Ascending aorta (tissue), 2 donors: ENCODE results near the gene SENP5. TPM values are rescaled to one million over a fixed set of nuclear protein-coding genes. Genes with fewer than 3 reads are reported as not detected.

ENCODE experiments used
- DNase-seq, 2 donors: peaks; one replicate each; pipeline ENCODE4 v3.0.0-alpha.2; 2019; ENCODE audit warnings: low spot score in 2 of 2
- H3K27ac ChIP-seq, 2 donors: fragments of 200-600 bp; sonication (generic); one replicate each; pipeline ENCODE4 v1.5.1; 2016 to 2017; ENCODE audit warnings: mild to moderate bottlenecking in 1 of 2
- H3K27me3 ChIP-seq: fragments of 200-600 bp; sonication (generic); one replicate; pipeline ENCODE4 v1.5.1; 2017
- H3K36me3 ChIP-seq, 2 donors: fragments of 200-600 bp; sonication (generic); one replicate each; pipeline ENCODE4 v1.5.1; 2016
- H3K4me1 ChIP-seq, 2 donors: fragments of 200-600 bp; sonication (generic); one replicate each; pipeline ENCODE4 v1.5.1; 2016 to 2017; ENCODE audit warnings: mild to moderate bottlenecking in 1 of 2
- H3K4me3 ChIP-seq, 2 donors: fragments of 200-600 bp; sonication (generic); one replicate each; pipeline ENCODE4 v1.5.1; 2016 to 2017; ENCODE audit warnings: mild to moderate bottlenecking in 1 of 2
- H3K9me3 ChIP-seq, 2 donors: fragments of 200-600 bp; sonication (generic); one replicate each; pipeline ENCODE4 v1.5.1; 2016
- intact Hi-C: fragments of 100-400 bp; cut with DNase I; formaldehyde crosslinking; loops from one replicate; pipeline ENCODE4 v1.15.1; 2023
- total RNA-seq: library from RNA; depleted of rRNA; stranded (reverse); fragments of >200 nt; gene quantifications from one replicate; pipeline ENCODE4 v1.1.0, GENCODE V29; 2016
- TF ChIP-seq, protein P1 (sequence below), 3 experiments: fragments of 200-600 bp in 2 of 3; fragments of 450-650 bp in 1 of 3; sonication (generic) in 2 of 3; IDR thresholded peaks; one replicate each; pipeline ENCODE4 v1.5.1; 2016 to 2019; ENCODE audit warnings: antibody characterized with exemption in 3 of 3, mild to moderate bottlenecking in 1 of 3, moderate library complexity in 1 of 3

SENP5 gene
- total RNA-seq, 1 donor from 2014 or later: 11.0 TPM

DNA sequence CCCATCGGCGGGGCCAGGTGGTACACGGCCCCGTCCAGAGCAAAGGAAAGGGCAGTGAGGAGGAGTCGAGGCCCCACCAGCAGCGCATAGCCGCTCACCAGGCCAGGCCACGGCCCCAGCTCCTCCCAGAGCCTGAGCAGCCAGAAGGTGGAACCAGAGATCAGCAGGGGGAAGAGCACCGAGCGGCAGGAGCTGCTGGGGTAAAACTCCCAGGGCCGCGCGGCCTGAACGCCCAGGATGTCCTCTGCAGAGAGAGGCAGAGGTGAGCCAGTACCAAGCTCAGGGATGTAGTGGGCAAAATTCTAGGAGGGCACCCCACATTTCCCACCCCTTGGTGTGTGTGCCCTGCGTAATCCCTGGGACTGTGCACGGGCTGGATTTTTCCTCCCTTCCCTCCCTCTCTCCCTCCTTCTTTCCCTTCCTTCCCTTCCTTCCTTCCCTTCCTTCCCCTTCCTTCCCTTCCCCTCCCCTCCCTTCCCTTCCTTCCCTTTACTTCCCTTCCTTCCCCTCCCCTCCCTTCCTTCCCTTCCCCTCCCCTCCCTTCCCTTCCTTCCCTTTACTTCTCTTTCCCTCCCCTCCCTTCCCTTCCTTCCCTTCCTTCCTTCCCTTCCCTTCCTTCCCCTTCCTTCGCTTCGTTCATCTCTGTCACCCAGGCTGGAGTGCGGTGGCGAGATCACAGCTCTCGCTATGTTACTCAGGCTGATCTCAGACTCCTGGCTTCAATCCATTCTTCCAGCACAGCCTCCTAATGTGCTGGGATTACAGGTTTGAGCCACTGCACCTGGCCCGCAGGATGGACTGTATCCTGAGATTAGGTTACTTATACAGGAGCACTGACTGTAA lies 80.9 kb downstream of the SENP5 start:
- Histone ChIP-seq H3K4me3 (no peak overlapping the region), H3K36me3 (peaks cover 6% of the 10 kb centered on the region in 2 donors), H3K27me3 (no peaks in the 10 kb centered on the region), H3K9me3 (no peaks in the 10 kb centered on the region), H3K27ac (no peak overlapping the region), H3K4me1 (peaks cover 1 to 2% of the 10 kb centered on the region in 2 donors)
- intact Hi-C loops: no loop called here
- TF ChIP-seq, protein P1, sequence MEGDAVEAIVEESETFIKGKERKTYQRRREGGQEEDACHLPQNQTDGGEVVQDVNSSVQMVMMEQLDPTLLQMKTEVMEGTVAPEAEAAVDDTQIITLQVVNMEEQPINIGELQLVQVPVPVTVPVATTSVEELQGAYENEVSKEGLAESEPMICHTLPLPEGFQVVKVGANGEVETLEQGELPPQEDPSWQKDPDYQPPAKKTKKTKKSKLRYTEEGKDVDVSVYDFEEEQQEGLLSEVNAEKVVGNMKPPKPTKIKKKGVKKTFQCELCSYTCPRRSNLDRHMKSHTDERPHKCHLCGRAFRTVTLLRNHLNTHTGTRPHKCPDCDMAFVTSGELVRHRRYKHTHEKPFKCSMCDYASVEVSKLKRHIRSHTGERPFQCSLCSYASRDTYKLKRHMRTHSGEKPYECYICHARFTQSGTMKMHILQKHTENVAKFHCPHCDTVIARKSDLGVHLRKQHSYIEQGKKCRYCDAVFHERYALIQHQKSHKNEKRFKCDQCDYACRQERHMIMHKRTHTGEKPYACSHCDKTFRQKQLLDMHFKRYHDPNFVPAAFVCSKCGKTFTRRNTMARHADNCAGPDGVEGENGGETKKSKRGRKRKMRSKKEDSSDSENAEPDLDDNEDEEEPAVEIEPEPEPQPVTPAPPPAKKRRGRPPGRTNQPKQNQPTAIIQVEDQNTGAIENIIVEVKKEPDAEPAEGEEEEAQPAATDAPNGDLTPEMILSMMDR (IDR thresholded peaks at IDR 0.05): no peak
- DNase-seq: no peak

DNA sequence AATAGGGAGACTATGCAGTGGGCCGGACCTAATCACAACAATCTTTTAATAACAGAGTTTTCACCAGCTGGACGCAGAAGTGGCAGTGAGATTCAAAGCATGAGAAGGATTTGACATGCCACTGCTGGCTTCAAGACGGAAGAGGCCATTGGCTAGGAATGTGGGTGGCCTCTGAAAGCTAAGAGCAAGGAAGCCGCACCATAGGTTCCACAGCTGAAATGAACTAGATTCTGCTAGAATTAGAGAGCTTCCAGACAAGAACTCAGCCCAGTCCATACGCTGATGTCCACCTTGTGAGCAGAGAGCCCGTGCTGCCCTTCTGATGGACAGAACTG lies 81.5 kb downstream of the SENP5 start:
- Histone ChIP-seq H3K36me3 (peaks cover 6% of the 10 kb centered on the region in 2 donors), H3K27ac (no peak overlapping the region), H3K4me1 (no peaks in the 10 kb centered on the region), H3K27me3 (no peaks in the 10 kb centered on the region), H3K4me3 (no peak overlapping the region), H3K9me3 (no peaks in the 10 kb centered on the region)
- intact Hi-C loops: no loop called here
- no peak for DNase-seq
- TF ChIP-seq, protein P1 (IDR thresholded peaks at IDR 0.05): no peak

DNA sequence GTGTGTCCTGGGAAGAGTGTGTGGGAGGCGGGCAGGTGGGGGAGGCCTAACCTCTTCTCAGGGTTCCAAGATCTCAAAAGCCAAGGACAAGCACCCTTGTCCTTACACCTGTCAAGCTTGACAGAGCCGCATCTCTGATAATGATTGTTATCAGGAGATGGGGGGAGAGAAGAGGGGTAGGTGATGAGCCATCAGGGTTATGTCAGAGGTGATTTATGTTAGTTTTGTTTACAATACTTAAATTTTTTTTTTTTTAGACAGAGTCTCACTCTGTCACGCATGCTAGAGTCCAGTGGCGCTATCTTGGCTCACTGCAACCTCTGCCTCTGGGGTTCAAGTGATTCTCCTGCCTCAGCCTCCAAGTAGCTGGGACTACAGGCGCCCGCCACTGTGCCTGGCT lies 82.0 kb downstream of the SENP5 start:
- Histone ChIP-seq H3K36me3 (peaks cover 6% of the 10 kb centered on the region in 2 donors), H3K9me3 (no peaks in the 10 kb centered on the region), H3K27ac (no peak overlapping the region), H3K4me3 (no peak overlapping the region), H3K27me3 (no peaks in the 10 kb centered on the region), H3K4me1 (no peaks in the 10 kb centered on the region)
- intact Hi-C loops: no loop called here
- TF ChIP-seq, protein P1 (IDR thresholded peaks at IDR 0.05): no peak
- no peak for DNase-seq

DNA sequence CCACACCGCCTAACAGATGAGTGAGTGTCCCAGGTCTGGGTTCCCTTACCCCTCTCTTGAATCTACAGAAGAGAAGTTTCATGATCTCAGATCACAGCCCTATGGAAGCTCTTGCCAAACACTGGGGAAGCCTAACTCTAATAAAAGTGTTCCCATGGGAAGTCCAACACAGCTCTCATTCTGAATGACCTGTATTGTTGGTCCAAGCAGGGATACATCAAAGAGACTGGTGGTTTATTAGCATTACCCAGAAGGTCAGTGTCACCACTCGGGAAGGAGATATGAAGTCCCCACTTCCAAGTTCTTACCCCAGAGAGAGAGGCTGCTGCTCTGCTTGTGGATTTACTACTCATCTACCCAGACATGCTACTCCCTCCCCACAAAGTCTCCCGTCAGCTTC lies 83.7 kb downstream of the SENP5 start:
- TF ChIP-seq, protein P1 (IDR thresholded peaks at IDR 0.05): no peak

DNA sequence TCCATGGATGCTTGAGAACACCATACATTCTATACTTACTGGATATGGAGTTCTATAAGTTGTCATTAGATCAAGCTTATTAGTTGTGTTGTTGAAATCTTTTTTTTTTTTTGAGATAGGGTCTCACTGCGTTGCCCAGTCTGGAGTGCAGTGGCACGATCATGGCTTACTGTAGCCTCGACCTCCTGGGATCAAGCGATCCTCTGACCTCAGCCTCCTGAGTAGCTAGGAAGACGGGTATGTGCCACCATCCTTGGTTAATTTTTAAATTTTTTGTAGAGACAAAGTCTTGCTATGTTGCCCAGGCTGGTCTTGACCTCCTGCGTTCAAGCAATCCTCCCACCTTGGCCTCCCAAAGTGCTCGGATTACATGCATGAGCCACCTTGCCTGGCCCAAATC lies 87.1 kb downstream of the SENP5 start:
- Histone ChIP-seq H3K4me1 (no peaks in the 10 kb centered on the region), H3K4me3 (no peak overlapping the region), H3K36me3 (peaks cover 6% of the 10 kb centered on the region in 2 donors), H3K9me3 (no peaks in the 10 kb centered on the region), H3K27ac (no peak overlapping the region), H3K27me3 (no peaks in the 10 kb centered on the region)
- no peak for DNase-seq
- TF ChIP-seq, protein P1 (IDR thresholded peaks at IDR 0.05): no peak
- intact Hi-C loops: no loop called here

More for the DNA sequence above, 83.7 kb downstream of the SENP5 start:
- no peak for DNase-seq
- peaks cover 6% of the 10 kb centered on the region in 2 donors for H3K36me3 ChIP-seq
- no peaks in the 10 kb centered on the region for H3K27me3 ChIP-seq
- no peak overlapping the region for H3K27ac ChIP-seq
- H3K4me1 ChIP-seq: no peaks in the 10 kb centered on the region
- no peak overlapping the region for H3K4me3 ChIP-seq
- intact Hi-C loops: no loop called here
- H3K9me3 ChIP-seq: no peaks in the 10 kb centered on the region
